ENCODE results near the gene FASTK. TPM values are rescaled to one million over a fixed set of nuclear protein-coding genes. Genes with fewer than 3 reads are reported as not detected.

Gene FASTK
- total RNA-seq, 1 experiment from 2014 or later = 95.0 TPM

DNA sequence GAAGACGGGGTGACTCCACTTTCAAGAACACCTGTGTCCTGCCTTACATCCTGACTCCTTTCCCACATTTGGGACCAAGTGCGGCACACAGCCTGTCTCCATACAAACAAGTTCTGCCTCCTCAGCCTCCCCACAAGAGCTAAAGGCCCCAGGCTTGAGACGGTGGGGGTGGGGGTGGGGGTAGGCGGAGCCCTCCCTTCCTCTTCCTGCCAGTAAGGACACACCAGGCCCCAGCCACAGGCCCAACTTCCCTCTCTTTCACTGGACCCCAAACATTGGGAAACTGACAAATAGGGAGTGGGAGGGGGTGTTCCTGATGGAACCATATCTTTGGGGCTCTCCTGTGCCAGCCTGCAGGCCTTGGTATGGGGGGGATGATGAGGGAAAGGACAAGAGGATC is 27.5 kb downstream of the FASTK start:
- ChIA-PET CTCF (no interaction called here), POLR2A (no interaction called here)
- H3K27ac ChIP-seq (ENCODE audit: low read length) = no peak overlapping the region
- TF ChIP-seq SIN3A (IDR thresholded peaks at IDR 0.05; ENCODE audit: borderline replicate concordance, insufficient read depth, low read depth, low read length) (no peak), POLR2AphosphoS5 (IDR thresholded peaks at IDR 0.05; ENCODE audit: low read depth, low read length) (no peak)
- TF ChIP-seq, protein P1, sequence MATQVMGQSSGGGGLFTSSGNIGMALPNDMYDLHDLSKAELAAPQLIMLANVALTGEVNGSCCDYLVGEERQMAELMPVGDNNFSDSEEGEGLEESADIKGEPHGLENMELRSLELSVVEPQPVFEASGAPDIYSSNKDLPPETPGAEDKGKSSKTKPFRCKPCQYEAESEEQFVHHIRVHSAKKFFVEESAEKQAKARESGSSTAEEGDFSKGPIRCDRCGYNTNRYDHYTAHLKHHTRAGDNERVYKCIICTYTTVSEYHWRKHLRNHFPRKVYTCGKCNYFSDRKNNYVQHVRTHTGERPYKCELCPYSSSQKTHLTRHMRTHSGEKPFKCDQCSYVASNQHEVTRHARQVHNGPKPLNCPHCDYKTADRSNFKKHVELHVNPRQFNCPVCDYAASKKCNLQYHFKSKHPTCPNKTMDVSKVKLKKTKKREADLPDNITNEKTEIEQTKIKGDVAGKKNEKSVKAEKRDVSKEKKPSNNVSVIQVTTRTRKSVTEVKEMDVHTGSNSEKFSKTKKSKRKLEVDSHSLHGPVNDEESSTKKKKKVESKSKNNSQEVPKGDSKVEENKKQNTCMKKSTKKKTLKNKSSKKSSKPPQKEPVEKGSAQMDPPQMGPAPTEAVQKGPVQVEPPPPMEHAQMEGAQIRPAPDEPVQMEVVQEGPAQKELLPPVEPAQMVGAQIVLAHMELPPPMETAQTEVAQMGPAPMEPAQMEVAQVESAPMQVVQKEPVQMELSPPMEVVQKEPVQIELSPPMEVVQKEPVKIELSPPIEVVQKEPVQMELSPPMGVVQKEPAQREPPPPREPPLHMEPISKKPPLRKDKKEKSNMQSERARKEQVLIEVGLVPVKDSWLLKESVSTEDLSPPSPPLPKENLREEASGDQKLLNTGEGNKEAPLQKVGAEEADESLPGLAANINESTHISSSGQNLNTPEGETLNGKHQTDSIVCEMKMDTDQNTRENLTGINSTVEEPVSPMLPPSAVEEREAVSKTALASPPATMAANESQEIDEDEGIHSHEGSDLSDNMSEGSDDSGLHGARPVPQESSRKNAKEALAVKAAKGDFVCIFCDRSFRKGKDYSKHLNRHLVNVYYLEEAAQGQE (IDR thresholded peaks at IDR 0.05; ENCODE audit: insufficient read depth in 1 of 2, low read depth in 2 of 2, low read length in 1 of 2) = no peak
- TF ChIP-seq, protein P2, sequence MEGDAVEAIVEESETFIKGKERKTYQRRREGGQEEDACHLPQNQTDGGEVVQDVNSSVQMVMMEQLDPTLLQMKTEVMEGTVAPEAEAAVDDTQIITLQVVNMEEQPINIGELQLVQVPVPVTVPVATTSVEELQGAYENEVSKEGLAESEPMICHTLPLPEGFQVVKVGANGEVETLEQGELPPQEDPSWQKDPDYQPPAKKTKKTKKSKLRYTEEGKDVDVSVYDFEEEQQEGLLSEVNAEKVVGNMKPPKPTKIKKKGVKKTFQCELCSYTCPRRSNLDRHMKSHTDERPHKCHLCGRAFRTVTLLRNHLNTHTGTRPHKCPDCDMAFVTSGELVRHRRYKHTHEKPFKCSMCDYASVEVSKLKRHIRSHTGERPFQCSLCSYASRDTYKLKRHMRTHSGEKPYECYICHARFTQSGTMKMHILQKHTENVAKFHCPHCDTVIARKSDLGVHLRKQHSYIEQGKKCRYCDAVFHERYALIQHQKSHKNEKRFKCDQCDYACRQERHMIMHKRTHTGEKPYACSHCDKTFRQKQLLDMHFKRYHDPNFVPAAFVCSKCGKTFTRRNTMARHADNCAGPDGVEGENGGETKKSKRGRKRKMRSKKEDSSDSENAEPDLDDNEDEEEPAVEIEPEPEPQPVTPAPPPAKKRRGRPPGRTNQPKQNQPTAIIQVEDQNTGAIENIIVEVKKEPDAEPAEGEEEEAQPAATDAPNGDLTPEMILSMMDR (IDR thresholded peaks at IDR 0.05) = no peak
- H3K4me3 ChIP-seq (ENCODE audit: low read depth in 2 of 2, low read length in 2 of 2) = no peak overlapping the region
- BruUV-seq (replicated peaks) = no TSS peak
- in situ Hi-C loops (cut with HindIII; ENCODE audit: low pct_unique_long_range_greater_than_20kb, low sequenced_read_pairs) = no loop called here
- no peaks in the 10 kb centered on the region; the same call in 1 of the 2 replicates for H3K36me3 ChIP-seq (ENCODE audit: control insufficient read depth, insufficient read depth, low read length)
- intact Hi-C loops (cut with micrococcal nuclease; ENCODE audit: unreplicated experiment) = no loop called here
- no peaks in the 10 kb centered on the region for H3K9me3 ChIP-seq (ENCODE audit: control insufficient read depth, insufficient read depth, low read depth, low read length)
- no peak for ATAC-seq
- H3K4me1 ChIP-seq (ENCODE audit: control insufficient read depth, insufficient read depth, low read length) = peaks cover 8% of the 10 kb centered on the region
- H3K27me3 ChIP-seq (ENCODE audit: control insufficient read depth, insufficient read depth, low read length) = no peaks in the 10 kb centered on the region
- DNase-seq (ENCODE audit: low read depth, low spot score) = no peak

DNA sequence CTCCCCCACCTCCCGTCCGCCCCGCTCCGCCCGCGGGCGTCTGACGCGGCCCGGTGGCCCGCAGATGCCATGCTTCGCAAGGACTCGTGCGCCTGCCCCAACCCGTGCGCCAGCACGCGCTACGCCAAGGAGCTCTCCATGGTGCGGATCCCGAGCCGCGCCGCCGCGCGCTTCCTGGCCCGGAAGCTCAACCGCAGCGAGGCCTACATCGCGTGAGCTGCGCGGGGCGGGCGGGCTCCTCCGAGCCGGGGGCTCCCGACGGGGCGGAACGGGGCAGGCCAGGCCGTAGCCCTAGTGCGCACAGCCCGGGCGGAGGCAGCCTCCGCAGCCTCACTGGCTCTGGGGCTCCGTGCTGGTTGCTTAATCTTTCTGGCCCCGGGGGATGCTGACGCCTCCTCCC is 29.5 kb downstream of the FASTK start:
- ChIA-PET CTCF (no interaction called here), POLR2A (no interaction called here)
- intact Hi-C loops (cut with micrococcal nuclease; ENCODE audit: unreplicated experiment) = no loop called here
- no peak for DNase-seq (ENCODE audit: low read depth, low spot score)
- BruUV-seq (replicated peaks) = no TSS peak
- no peaks in the 10 kb centered on the region for H3K9me3 ChIP-seq (ENCODE audit: control insufficient read depth, insufficient read depth, low read depth, low read length)
- peak; percentile 68 for ATAC-seq
- H3K4me1 ChIP-seq (ENCODE audit: control insufficient read depth, insufficient read depth, low read length) = no peaks in the 10 kb centered on the region
- no peak for TF ChIP-seq TCF7L2 (IDR thresholded peaks at IDR 0.05; ENCODE audit: low read depth, low read length)
- TF ChIP-seq, protein P1 (IDR thresholded peaks at IDR 0.05; ENCODE audit: insufficient read depth in 1 of 2, low read depth in 2 of 2, low read length in 1 of 2) = peak; percentile 90 to 97
- TF ChIP-seq, protein P2 (IDR thresholded peaks at IDR 0.05) = no peak
- TF ChIP-seq SIN3A (IDR thresholded peaks at IDR 0.05; ENCODE audit: borderline replicate concordance, insufficient read depth, low read depth, low read length) = 0 out of 2 replicates have a peak, but pooled peaks have one; percentile 45
- in situ Hi-C loops (cut with HindIII; ENCODE audit: low pct_unique_long_range_greater_than_20kb, low sequenced_read_pairs) = no loop called here
- H3K36me3 ChIP-seq (ENCODE audit: control insufficient read depth, insufficient read depth, low read length) = no peaks in the 10 kb centered on the region
- no peak overlapping the region for H3K4me3 ChIP-seq (ENCODE audit: low read depth in 2 of 2, low read length in 2 of 2)
- H3K27ac ChIP-seq (ENCODE audit: low read length) = no peak overlapping the region
- H3K27me3 ChIP-seq (ENCODE audit: control insufficient read depth, insufficient read depth, low read length) = no peaks in the 10 kb centered on the region
